ENCODE data around the gene DCXR. TPM values are rescaled to one million over a fixed set of nuclear protein-coding genes. Genes with fewer than 3 reads are reported as not detected.

The DCXR gene
- total and polyA plus RNA-seq, 2 of the 13 experiments (the other 11 are each of a cell fraction or from before 2014, with no cell fraction given) = 287 to 311 TPM

DNA sequence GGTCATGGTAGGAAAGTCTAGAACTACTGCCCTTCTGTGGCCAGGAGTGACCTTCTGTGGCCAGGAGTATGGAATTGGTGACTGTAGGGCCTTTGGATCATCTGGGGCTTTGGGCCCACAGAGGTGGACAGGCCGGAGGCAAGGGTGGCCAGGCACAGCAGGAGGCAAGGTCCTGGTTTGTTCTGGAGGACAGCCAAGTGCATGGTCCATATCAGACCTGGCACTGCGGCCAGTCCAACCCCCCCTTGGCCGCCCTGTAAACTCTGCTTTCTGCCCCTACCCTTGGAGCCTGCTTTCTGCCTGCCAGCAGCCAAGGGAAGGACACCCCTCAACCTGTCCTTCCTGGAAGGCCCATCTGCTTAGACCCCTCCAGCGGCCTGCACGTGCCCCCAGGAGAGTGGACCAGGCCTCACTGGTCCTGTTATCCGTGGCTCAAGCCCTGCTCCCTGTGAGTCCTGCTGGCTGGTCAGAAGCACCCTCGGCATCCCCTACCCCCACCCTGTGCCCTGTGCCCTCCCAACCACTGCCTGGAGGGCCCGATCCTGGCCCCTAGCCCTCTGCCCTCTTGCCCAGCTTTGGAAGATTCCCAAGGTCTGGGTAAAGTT is 2.3 kb upstream of the DCXR start (continued):
- TF ChIP-seq ZNF746 (CRISPR knock-in tag; IDR thresholded peaks at IDR 0.05) (no peak), RXRA (CRISPR knock-in tag; IDR thresholded peaks at IDR 0.05) (peak; percentile 62), ZNF776 (CRISPR knock-in tag; IDR thresholded peaks at IDR 0.05) (no peak), ZNF616 (CRISPR knock-in tag; IDR thresholded peaks at IDR 0.05; ENCODE audit: low read depth) (no peak), SRF (IDR thresholded peaks at IDR 0.05; ENCODE audit: low read depth, low read length) (no peak), MXD4 (CRISPR knock-in tag; IDR thresholded peaks at IDR 0.05) (peak; percentile 74), GZF1 (CRISPR knock-in tag; IDR thresholded peaks at IDR 0.05) (no peak), ZIK1 (CRISPR knock-in tag; IDR thresholded peaks at IDR 0.05; ENCODE audit: borderline replicate concordance, low read depth) (no peak), SAP130 (CRISPR knock-in tag; IDR thresholded peaks at IDR 0.05; ENCODE audit: low read depth) (peak; percentile 44; the same call in 1 of the 2 replicates), TEAD3 (CRISPR knock-in tag; optimal IDR thresholded peaks at IDR 0.05; ENCODE audit: borderline replicate concordance) (no peak), ZNF883 (CRISPR knock-in tag; IDR thresholded peaks at IDR 0.05; ENCODE audit: not compliant biosample characterization) (no peak), ZSCAN12 (CRISPR knock-in tag; IDR thresholded peaks at IDR 0.05) (no peak), ZNF720 (CRISPR knock-in tag; IDR thresholded peaks at IDR 0.05) (no peak), KLF9 (CRISPR knock-in tag; IDR thresholded peaks at IDR 0.05; ENCODE audit: low read depth) (no peak), ZNF788 (CRISPR knock-in tag; IDR thresholded peaks at IDR 0.05; ENCODE audit: borderline replicate concordance) (no peak), ZSCAN9 (CRISPR knock-in tag; IDR thresholded peaks at IDR 0.05; ENCODE audit: borderline replicate concordance) (no peak), YEATS2 (CRISPR knock-in tag; IDR thresholded peaks at IDR 0.05; ENCODE audit: borderline replicate concordance) (0 out of 2 replicates have a peak, but pooled peaks have one; percentile 35), AKAP8 (CRISPR knock-in tag; IDR thresholded peaks at IDR 0.05) (no peak)
- TF ChIP-seq, protein P1, sequence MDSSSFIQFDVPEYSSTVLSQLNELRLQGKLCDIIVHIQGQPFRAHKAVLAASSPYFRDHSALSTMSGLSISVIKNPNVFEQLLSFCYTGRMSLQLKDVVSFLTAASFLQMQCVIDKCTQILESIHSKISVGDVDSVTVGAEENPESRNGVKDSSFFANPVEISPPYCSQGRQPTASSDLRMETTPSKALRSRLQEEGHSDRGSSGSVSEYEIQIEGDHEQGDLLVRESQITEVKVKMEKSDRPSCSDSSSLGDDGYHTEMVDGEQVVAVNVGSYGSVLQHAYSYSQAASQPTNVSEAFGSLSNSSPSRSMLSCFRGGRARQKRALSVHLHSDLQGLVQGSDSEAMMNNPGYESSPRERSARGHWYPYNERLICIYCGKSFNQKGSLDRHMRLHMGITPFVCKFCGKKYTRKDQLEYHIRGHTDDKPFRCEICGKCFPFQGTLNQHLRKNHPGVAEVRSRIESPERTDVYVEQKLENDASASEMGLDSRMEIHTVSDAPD (CRISPR knock-in tag; IDR thresholded peaks at IDR 0.05) = peak; percentile 81
- TF ChIP-seq, protein P2, sequence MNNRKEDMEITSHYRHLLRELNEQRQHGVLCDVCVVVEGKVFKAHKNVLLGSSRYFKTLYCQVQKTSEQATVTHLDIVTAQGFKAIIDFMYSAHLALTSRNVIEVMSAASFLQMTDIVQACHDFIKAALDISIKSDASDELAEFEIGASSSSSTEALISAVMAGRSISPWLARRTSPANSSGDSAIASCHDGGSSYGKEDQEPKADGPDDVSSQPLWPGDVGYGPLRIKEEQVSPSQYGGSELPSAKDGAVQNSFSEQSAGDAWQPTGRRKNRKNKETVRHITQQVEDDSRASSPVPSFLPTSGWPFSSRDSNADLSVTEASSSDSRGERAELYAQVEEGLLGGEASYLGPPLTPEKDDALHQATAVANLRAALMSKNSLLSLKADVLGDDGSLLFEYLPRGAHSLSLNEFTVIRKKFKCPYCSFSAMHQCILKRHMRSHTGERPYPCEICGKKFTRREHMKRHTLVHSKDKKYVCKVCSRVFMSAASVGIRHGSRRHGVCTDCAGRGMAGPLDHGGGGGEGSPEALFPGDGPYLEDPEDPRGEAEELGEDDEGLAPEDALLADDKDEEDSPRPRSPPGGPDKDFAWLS (CRISPR knock-in tag; IDR thresholded peaks at IDR 0.05; ENCODE audit: borderline replicate concordance) = no peak
- TF ChIP-seq, protein P3, sequence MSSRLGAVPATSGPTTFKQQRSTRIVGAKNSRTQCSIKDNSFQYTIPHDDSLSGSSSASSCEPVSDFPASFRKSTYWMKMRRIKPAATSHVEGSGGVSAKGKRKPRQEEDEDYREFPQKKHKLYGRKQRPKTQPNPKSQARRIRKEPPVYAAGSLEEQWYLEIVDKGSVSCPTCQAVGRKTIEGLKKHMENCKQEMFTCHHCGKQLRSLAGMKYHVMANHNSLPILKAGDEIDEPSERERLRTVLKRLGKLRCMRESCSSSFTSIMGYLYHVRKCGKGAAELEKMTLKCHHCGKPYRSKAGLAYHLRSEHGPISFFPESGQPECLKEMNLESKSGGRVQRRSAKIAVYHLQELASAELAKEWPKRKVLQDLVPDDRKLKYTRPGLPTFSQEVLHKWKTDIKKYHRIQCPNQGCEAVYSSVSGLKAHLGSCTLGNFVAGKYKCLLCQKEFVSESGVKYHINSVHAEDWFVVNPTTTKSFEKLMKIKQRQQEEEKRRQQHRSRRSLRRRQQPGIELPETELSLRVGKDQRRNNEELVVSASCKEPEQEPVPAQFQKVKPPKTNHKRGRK (CRISPR knock-in tag; IDR thresholded peaks at IDR 0.05) = no peak
- TF ChIP-seq, protein P4, sequence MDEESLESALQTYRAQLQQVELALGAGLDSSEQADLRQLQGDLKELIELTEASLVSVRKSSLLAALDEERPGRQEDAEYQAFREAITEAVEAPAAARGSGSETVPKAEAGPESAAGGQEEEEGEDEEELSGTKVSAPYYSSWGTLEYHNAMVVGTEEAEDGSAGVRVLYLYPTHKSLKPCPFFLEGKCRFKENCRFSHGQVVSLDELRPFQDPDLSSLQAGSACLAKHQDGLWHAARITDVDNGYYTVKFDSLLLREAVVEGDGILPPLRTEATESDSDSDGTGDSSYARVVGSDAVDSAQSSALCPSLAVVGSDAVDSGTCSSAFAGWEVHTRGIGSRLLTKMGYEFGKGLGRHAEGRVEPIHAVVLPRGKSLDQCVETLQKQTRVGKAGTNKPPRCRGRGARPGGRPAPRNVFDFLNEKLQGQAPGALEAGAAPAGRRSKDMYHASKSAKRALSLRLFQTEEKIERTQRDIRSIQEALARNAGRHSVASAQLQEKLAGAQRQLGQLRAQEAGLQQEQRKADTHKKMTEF (CRISPR knock-in tag; IDR thresholded peaks at IDR 0.05) = no peak
- TF ChIP-seq, protein P5, sequence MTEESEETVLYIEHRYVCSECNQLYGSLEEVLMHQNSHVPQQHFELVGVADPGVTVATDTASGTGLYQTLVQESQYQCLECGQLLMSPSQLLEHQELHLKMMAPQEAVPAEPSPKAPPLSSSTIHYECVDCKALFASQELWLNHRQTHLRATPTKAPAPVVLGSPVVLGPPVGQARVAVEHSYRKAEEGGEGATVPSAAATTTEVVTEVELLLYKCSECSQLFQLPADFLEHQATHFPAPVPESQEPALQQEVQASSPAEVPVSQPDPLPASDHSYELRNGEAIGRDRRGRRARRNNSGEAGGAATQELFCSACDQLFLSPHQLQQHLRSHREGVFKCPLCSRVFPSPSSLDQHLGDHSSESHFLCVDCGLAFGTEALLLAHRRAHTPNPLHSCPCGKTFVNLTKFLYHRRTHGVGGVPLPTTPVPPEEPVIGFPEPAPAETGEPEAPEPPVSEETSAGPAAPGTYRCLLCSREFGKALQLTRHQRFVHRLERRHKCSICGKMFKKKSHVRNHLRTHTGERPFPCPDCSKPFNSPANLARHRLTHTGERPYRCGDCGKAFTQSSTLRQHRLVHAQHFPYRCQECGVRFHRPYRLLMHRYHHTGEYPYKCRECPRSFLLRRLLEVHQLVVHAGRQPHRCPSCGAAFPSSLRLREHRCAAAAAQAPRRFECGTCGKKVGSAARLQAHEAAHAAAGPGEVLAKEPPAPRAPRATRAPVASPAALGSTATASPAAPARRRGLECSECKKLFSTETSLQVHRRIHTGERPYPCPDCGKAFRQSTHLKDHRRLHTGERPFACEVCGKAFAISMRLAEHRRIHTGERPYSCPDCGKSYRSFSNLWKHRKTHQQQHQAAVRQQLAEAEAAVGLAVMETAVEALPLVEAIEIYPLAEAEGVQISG (CRISPR knock-in tag; IDR thresholded peaks at IDR 0.05) = no peak
